ENCODE data around the gene KRT72. TPM values are rescaled to one million over a fixed set of nuclear protein-coding genes. Genes with fewer than 3 reads are reported as not detected.

Gene KRT72
- total and polyA plus RNA-seq, 2 donors (not counting 3 experiments of a cell fraction or from before 2014, with no cell fraction given): not detected

- BruUV-seq (replicated peaks): no TSS peak
- H3K9me1 ChIP-seq (replicated peaks; ENCODE audit: control insufficient read depth, extremely low read depth, insufficient read depth, low read length): no peaks in the 10 kb centered on the region
- H3K9me3 ChIP-seq (replicated peaks; ENCODE audit: control insufficient read depth, insufficient read depth, low read length): no peaks in the 10 kb centered on the region
- dilution Hi-C loops (cut with MboI; ENCODE audit: extremely low pct_ligation_motif_present, low sequenced_read_pairs): no loop called here
- no peak overlapping the region for H3K4me3 ChIP-seq (replicated peaks in 1 of 3; ENCODE audit: insufficient read depth in 1 of 3, low read depth in 1 of 3, low read length in 3 of 3)
- no peak overlapping the region for H3K4me2 ChIP-seq (ENCODE audit: insufficient read depth, low read length)
- DNase-seq (ENCODE audit: low read depth, low spot score) (no peak), FAIRE-seq (no peak)
- peaks cover 7% of the 10 kb centered on the region in 2 experiments for H3K27me3 ChIP-seq (ENCODE audit: control insufficient read depth in 2 of 2, insufficient read depth in 2 of 2, low read length in 2 of 2)
- H3K4me1 ChIP-seq (ENCODE audit: control insufficient read depth, extremely low read depth, insufficient read depth, low read length): no peaks in the 10 kb centered on the region
- no peak overlapping the region for H3K27ac ChIP-seq (ENCODE audit: insufficient read depth, low read depth, low read length)
- H4K20me1 ChIP-seq (replicated peaks; ENCODE audit: control insufficient read depth, extremely low read depth, insufficient read depth, low read length): no peaks in the 10 kb centered on the region
- ChIA-PET CTCF (no interaction called here), POLR2A (no interaction called here)
- H3K79me2 ChIP-seq (ENCODE audit: control insufficient read depth, insufficient read depth, low read length): no peaks in the 10 kb centered on the region
- intact Hi-C loops (cut with micrococcal nuclease): no loop called here
- TF ChIP-seq JUN (IDR thresholded peaks at IDR 0.05; ENCODE audit: borderline replicate concordance, insufficient read depth, insufficient read length, low read depth) (no peak), CTCF (IDR thresholded peaks at IDR 0.05; ENCODE audit: extremely low read depth in 1 of 2, insufficient read depth in 1 of 2, low read depth in 1 of 2, low read length in 2 of 2) (peak in 1 of 2 donors; percentile 20), GATA2 (IDR thresholded peaks at IDR 0.05; ENCODE audit: insufficient read depth, insufficient read length, low read depth, low read length) (no peak), POLR2A (IDR thresholded peaks at IDR 0.05; ENCODE audit: low read depth, low read length) (no peak), MYC (IDR thresholded peaks at IDR 0.05; ENCODE audit: low read depth, low read length) (no peak)
- no peaks in the 10 kb centered on the region for H3K36me3 ChIP-seq (ENCODE audit: control insufficient read depth in 2 of 2, extremely low read depth in 1 of 2, insufficient read depth in 2 of 2, low read length in 2 of 2)
- no peak overlapping the region for H2AFZ ChIP-seq (ENCODE audit: low read depth, low read length)
- no peak overlapping the region for H3K9ac ChIP-seq (replicated peaks; ENCODE audit: extremely low read depth, insufficient read depth, low read length)
Measured at GRCh38 chr12:52561880-52562449, 39.3 kb downstream of the KRT72 start.

GRCh38 chr12:52559979-52560378, 41.3 kb downstream of the KRT72 start:
- no peaks in the 10 kb centered on the region for H4K20me1 ChIP-seq (replicated peaks; ENCODE audit: control insufficient read depth, extremely low read depth, insufficient read depth, low read length)
- no peaks in the 10 kb centered on the region for H3K9me1 ChIP-seq (replicated peaks; ENCODE audit: control insufficient read depth, extremely low read depth, insufficient read depth, low read length)
- DNase-seq (ENCODE audit: low read depth, low spot score) (no peak), FAIRE-seq (no peak)
- peaks cover 4 to 7% of the 10 kb centered on the region in 2 experiments for H3K27me3 ChIP-seq (ENCODE audit: control insufficient read depth in 2 of 2, insufficient read depth in 2 of 2, low read length in 2 of 2)
- no peaks in the 10 kb centered on the region for H3K79me2 ChIP-seq (ENCODE audit: control insufficient read depth, insufficient read depth, low read length)
- no peaks in the 10 kb centered on the region for H3K9me3 ChIP-seq (replicated peaks; ENCODE audit: control insufficient read depth, insufficient read depth, low read length)
- no peak overlapping the region for H3K9ac ChIP-seq (replicated peaks; ENCODE audit: extremely low read depth, insufficient read depth, low read length)
- H3K27ac ChIP-seq (ENCODE audit: insufficient read depth, low read depth, low read length): no peak overlapping the region
- H3K36me3 ChIP-seq (ENCODE audit: control insufficient read depth in 2 of 2, extremely low read depth in 1 of 2, insufficient read depth in 2 of 2, low read length in 2 of 2): no peaks in the 10 kb centered on the region
- H3K4me3 ChIP-seq (replicated peaks in 1 of 3; ENCODE audit: insufficient read depth in 1 of 3, low read depth in 1 of 3, low read length in 3 of 3): no peak overlapping the region
- dilution Hi-C loops (cut with MboI; ENCODE audit: extremely low pct_ligation_motif_present, low sequenced_read_pairs): no loop called here
- no peak overlapping the region for H2AFZ ChIP-seq (ENCODE audit: low read depth, low read length)
- intact Hi-C loops (cut with micrococcal nuclease): no loop called here
- CTCF ChIA-PET: interaction anchor here (0.6 to 1.1 kb wide), 3 partner anchors 306 to 421 kb away, joined by 3 to 4 read pairs (median 3); no protein-coding TSS in a partner anchor
- no peaks in the 10 kb centered on the region for H3K4me1 ChIP-seq (ENCODE audit: control insufficient read depth, extremely low read depth, insufficient read depth, low read length)
- TF ChIP-seq POLR2A (IDR thresholded peaks at IDR 0.05; ENCODE audit: low read depth, low read length): no peak
- no TSS peak for BruUV-seq (replicated peaks)
- POLR2A ChIA-PET: no interaction called here
- H3K4me2 ChIP-seq (ENCODE audit: insufficient read depth, low read length): no peak overlapping the region
